K562 (cell line): ENCODE measurements around the gene EFHC2.
"Not testable (repeated sequence)": the region's sequence is repeated elsewhere in the genome, so short reads cannot be mapped to it uniquely, and the experiment has no call there.

Source experiments
- CTCF ChIP-seq, 3 experiments: IDR thresholded peaks in 2 of 3; conservative IDR thresholded peaks in 1 of 3; 2 replicates each; pipeline ENCODE4 v1.5.1; 2011 to 2012; ENCODE audit warnings: low read length in 3 of 3, mild to moderate bottlenecking in 3 of 3, control low read depth in 2 of 3, improper control_type of control experiment in 1 of 3, inconsistent platforms in 1 of 3, low read depth in 1 of 3, mixed read lengths in 1 of 3, moderate library complexity in 1 of 3; ENCODE audit not compliant: insufficient read depth in 2 of 3
- EP300 ChIP-seq: IDR thresholded peaks from 2 replicates; pipeline ENCODE4 v1.6.1; 2012; ENCODE audit warnings: low read length, improper control_type of control experiment
- NFATC3 ChIP-seq: fragments of 450-650 bp; IDR thresholded peaks from 2 replicates; pipeline ENCODE4 v1.6.1; 2017; ENCODE audit warnings: mild to moderate bottlenecking
- REST ChIP-seq, 2 experiments: fragments of 450-650 bp; formaldehyde crosslinking in 1 of 2; IDR thresholded peaks; 2 replicates each; pipeline versions ENCODE4 v1.4.0 to v1.6.1; 2014 to 2020; ENCODE audit warnings: mild to moderate bottlenecking in 2 of 2, borderline replicate concordance in 1 of 2, low read depth in 1 of 2
- YY1 ChIP-seq, 3 experiments: IDR thresholded peaks; 2 replicates each; pipeline ENCODE4 v1.6.1; 2011; ENCODE audit warnings: low read length in 2 of 3, mild to moderate bottlenecking in 2 of 3, moderate library complexity in 2 of 3, borderline replicate concordance in 1 of 3, control low read depth in 1 of 3, low read depth in 1 of 3; ENCODE audit not compliant: insufficient read depth in 3 of 3, insufficient replicate concordance in 2 of 3, control insufficient read depth in 1 of 3, insufficient read length in 1 of 3; ENCODE audit errors: extremely low read depth in 1 of 3
- ZNF668 ChIP-seq: fragments of 250-450 bp; sonication (Bioruptor Pico); IDR thresholded peaks from 2 replicates; pipeline ENCODE4 v1.8.0; 2022; ENCODE audit warnings: mild to moderate bottlenecking, inconsistent platforms

- not testable (repeated sequence) for TF ChIP-seq REST (IDR thresholded peaks at IDR 0.05; ENCODE audit: borderline replicate concordance); REST (CRISPR knock-in tag; IDR thresholded peaks at IDR 0.05; ENCODE audit: low read depth); CTCF (IDR thresholded peaks at IDR 0.05 in 2 of 3, conservative IDR thresholded peaks at IDR 0.05 in 1 of 3; ENCODE audit: insufficient read depth in 2 of 3, low read depth in 1 of 3, low read length in 3 of 3); ZNF668 (CRISPR knock-in tag); YY1 (IDR thresholded peaks at IDR 0.05; ENCODE audit: borderline replicate concordance in 1 of 3, control insufficient read depth in 1 of 3, extremely low read depth in 1 of 3, insufficient read depth in 3 of 3, insufficient read length in 1 of 3, insufficient replicate concordance in 2 of 3, low read depth in 1 of 3, low read length in 2 of 3); NFATC3; EP300
Observed at GRCh38 chrX:44187915-44188314, 155.6 kb downstream of the EFHC2 start.
